K562 (cell line): ENCODE results near the gene C16orf92. TPM values are rescaled to one million over a fixed set of nuclear protein-coding genes. Genes with fewer than 3 reads are reported as not detected.
A peak's percentile ranks its signal among the peaks of the same experiment; 100 is the strongest.

Source experiments
- ATAC-seq: fragments of 200-7000 bp; cut with Tn5 transposase; 3 replicates; pipeline ENCODE4 v1.9.1; 2020; ENCODE audit warnings: moderate library complexity
- BruUV-seq: library from RNA; stranded (reverse); fragments of 400-500 nt; replicated peaks from 2 replicates; lab custom pipeline; 2021; lab: Mats Ljungman, UMichigan
- CTCF ChIA-PET: fragments of 300-600 bp; formaldehyde crosslinking; extraction: SDS; loops from one replicate; lab custom pipeline; 2021; ENCODE audit warnings: low intra/inter-chr PET ratio; lab: Yijun Ruan, JAX
- POLR2A ChIA-PET: fragments of 300-600, 350-650 bp; sonication (Branson Sonifier 250); formaldehyde crosslinking; extraction: SDS; loops from one replicate; lab custom pipeline; 2021; ENCODE audit warnings: antibody characterized with exemption, inconsistent platforms; lab: Yijun Ruan, JAX
- DNase-seq, 4 experiments: peaks; one replicate each; pipeline versions ENCODE4 v3.0.0 to v3.0.0-alpha.2; 2011 to 2018; ENCODE audit warnings: low spot score in 3 of 4, mixed read lengths in 3 of 4; ENCODE audit errors: extremely low read depth in 1 of 4
- FAIRE-seq: peaks from 2 replicates; lab custom pipeline; 2011; peaks lifted over from hg19 to GRCh38; lab: Jason Lieb, UNC
- H2AFZ ChIP-seq: 2 replicates; pipeline ENCODE4 v1.6.0; 2011; ENCODE audit warnings: low read depth, low read length, control low read depth, inconsistent platforms
- H3K27ac ChIP-seq: fragments of 200-600 bp; 3 replicates; pipeline ENCODE4 v1.8.0; 2011; ENCODE audit warnings: low read depth, mild to moderate bottlenecking, control low read depth, inconsistent platforms, low read length, moderate library complexity, mixed read lengths; ENCODE audit errors: extremely low read depth
- H3K27me3 ChIP-seq, 2 experiments: fragments of 300-600 bp in 1 of 2; 2 replicates in 1 of 2; 3 replicates in 1 of 2; pipeline versions ENCODE4 v1.6.0 to v1.8.0; 2011; ENCODE audit warnings: inconsistent platforms in 2 of 2, low read length in 2 of 2, mild to moderate bottlenecking in 1 of 2, mixed read lengths in 1 of 2, moderate library complexity in 1 of 2; ENCODE audit not compliant: control insufficient read depth in 2 of 2, insufficient read depth in 2 of 2
- H3K36me3 ChIP-seq: fragments of 300-600 bp; 3 replicates; pipeline ENCODE4 v1.8.0; 2011; ENCODE audit warnings: mild to moderate bottlenecking, low read length, inconsistent platforms; ENCODE audit not compliant: control insufficient read depth, insufficient read depth
- H3K4me1 ChIP-seq, 2 experiments: fragments of 200-600 bp in 1 of 2; replicated peaks in 1 of 2; 2 replicates in 1 of 2; 3 replicates in 1 of 2; pipeline versions ENCODE4 v1.5.1 to v1.8.0; 2011; ENCODE audit warnings: inconsistent platforms in 2 of 2, low read length in 2 of 2, mild to moderate bottlenecking in 1 of 2, mixed read lengths in 1 of 2, moderate library complexity in 1 of 2; ENCODE audit not compliant: control insufficient read depth in 2 of 2, insufficient read depth in 2 of 2
- H3K4me2 ChIP-seq: 2 replicates; pipeline ENCODE4 v1.6.1; 2011; ENCODE audit warnings: low read length, control low read depth, inconsistent platforms, mixed read lengths; ENCODE audit not compliant: insufficient read depth
- H3K4me3 ChIP-seq: fragments of 200-600 bp; sonication (generic), shearing (Covaris generic); 2 replicates; pipeline ENCODE4 v1.5.1; 2016; ENCODE audit warnings: control low read depth, inconsistent platforms
- H3K79me2 ChIP-seq: fragments of 200-600 bp; 3 replicates; pipeline ENCODE4 v1.8.0; 2011; ENCODE audit warnings: low read length, inconsistent platforms; ENCODE audit not compliant: control insufficient read depth, insufficient read depth
- H3K9ac ChIP-seq, 2 experiments: 2 replicates each; pipeline versions ENCODE4 v1.6.0 to v1.6.1; 2011; ENCODE audit warnings: low read depth in 2 of 2, low read length in 2 of 2, control low read depth in 1 of 2, inconsistent platforms in 1 of 2, mild to moderate bottlenecking in 1 of 2, mixed read lengths in 1 of 2; ENCODE audit not compliant: insufficient read depth in 1 of 2
- H3K9me1 ChIP-seq: one replicate; pipeline ENCODE4 v1.6.0; 2011; ENCODE audit warnings: inconsistent platforms, mild to moderate bottlenecking, low read length, moderate library complexity; ENCODE audit not compliant: control insufficient read depth, insufficient read depth
- H3K9me3 ChIP-seq: replicated peaks from 2 replicates; pipeline ENCODE4 v1.5.1; 2011; ENCODE audit warnings: low read depth, low read length, inconsistent platforms; ENCODE audit not compliant: control insufficient read depth, insufficient read depth
- H4K20me1 ChIP-seq: replicated peaks from 2 replicates; pipeline ENCODE4 v1.6.1; 2011; ENCODE audit warnings: low read length, inconsistent platforms, mixed read lengths; ENCODE audit not compliant: control insufficient read depth, insufficient read depth
- DLX4 ChIP-seq: fragments of 250-450 bp; sonication (Bioruptor Pico); IDR thresholded peaks from 2 replicates; pipeline ENCODE4 v1.6.1; 2021; ENCODE audit warnings: mild to moderate bottlenecking
- FOXM1 ChIP-seq, 2 experiments: fragments of 450-650 bp in 1 of 2; sonication (generic) in 1 of 2; formaldehyde crosslinking in 1 of 2; IDR thresholded peaks; 2 replicates each; pipeline versions ENCODE4 v1.6.1 to v1.9.0; 2017 to 2022; ENCODE audit warnings: low read depth in 2 of 2, mild to moderate bottlenecking in 2 of 2, missing genetic modification reagents in 1 of 2, moderate library complexity in 1 of 2
- GTF2A2 ChIP-seq: IDR thresholded peaks from 2 replicates; pipeline ENCODE4 v1.6.1; 2016; ENCODE audit warnings: mild to moderate bottlenecking, missing genetic modification characterization, missing compliant biosample characterization
- LCOR ChIP-seq: sonication (generic); formaldehyde crosslinking; IDR thresholded peaks from 2 replicates; pipeline ENCODE4 v1.8.0; 2022; ENCODE audit warnings: mild to moderate bottlenecking, missing genetic modification reagents
- NFIX ChIP-seq: fragments of 250-450 bp; sonication (Bioruptor Pico); IDR thresholded peaks from 2 replicates; pipeline ENCODE4 v1.4.0; 2020; ENCODE audit warnings: low read depth, mild to moderate bottlenecking, moderate library complexity
- ZNF232 ChIP-seq: sonication (generic); formaldehyde crosslinking; IDR thresholded peaks from 2 replicates; pipeline ENCODE4 v1.8.0; 2022; ENCODE audit warnings: mild to moderate bottlenecking, missing genetic modification reagents
- ZSCAN32 ChIP-seq: fragments of 450-650 bp; formaldehyde crosslinking; IDR thresholded peaks from 2 replicates; pipeline ENCODE4 v1.4.0; 2020; ENCODE audit warnings: mild to moderate bottlenecking, moderate library complexity
- WGBS: fragments of 100-300 bp; shearing (Covaris generic); methylation state at CpG from one replicate; pipeline ENCODE4 v1.1.6; 2016; ENCODE audit warnings: low coverage, mixed read lengths; ENCODE audit not compliant: insufficient coverage; ENCODE audit errors: missing lambda C conversion rate; 5-methylcytosine and 5-hydroxymethylcytosine counted together
- in situ Hi-C: fragments of 300-500 bp; cut with MboI; formaldehyde crosslinking; loops from 4 replicates; pipeline ENCODE4 v1.15.0; 2018; ENCODE audit warnings: inconsistent platforms, mixed read lengths
- intact Hi-C: fragments of 100-400 bp; cut with micrococcal nuclease; formaldehyde crosslinking; loops from 2 replicates; pipeline ENCODE4 v1.14.2; 2022
- polyA plus RNA-seq, 8 experiments: library from polyadenylated mRNA; depleted of rRNA in 4 of 8; stranded (reverse) in 5 of 8; unstranded in 3 of 8; fragments of >200 nt; fragmentation: Nextera tagmentation in 2 of 8; fragmentation: Illumina TruSeq in 1 of 8; extraction: Ambion mirVana in 2 of 8; extraction: Trizol in 1 of 8; gene quantifications; 2 replicates each; pipeline versions ENCODE4 v1.2.1 to v1.2.3, GENCODE V29; 2011 to 2014; ENCODE audit warnings: inconsistent platforms in 1 of 8, missing spikeins in 1 of 8
- total RNA-seq, 7 experiments: library from RNA; depleted of rRNA in 6 of 7; stranded (reverse); fragments of >200 nt in 6 of 7; fragmentation: Illumina TruSeq in 2 of 7; extraction: Trizol in 2 of 7; gene quantifications; 2 replicates each; pipeline versions ENCODE4 v1.2.1 to v1.2.3, GENCODE V29; 2011 to 2021; ENCODE audit warnings: low replicate concordance in 1 of 7
- TF ChIP-seq, protein P1 (sequence below): fragments of 250-450 bp; sonication (Bioruptor Pico); IDR thresholded peaks from 2 replicates; pipeline ENCODE4 v1.5.0; 2022; ENCODE audit warnings: mild to moderate bottlenecking
- TF ChIP-seq, protein P2 (sequence below), 2 experiments: fragments of 450-650 bp; formaldehyde crosslinking in 1 of 2; IDR thresholded peaks; 2 replicates each; pipeline versions ENCODE4 v1.4.0 to v1.6.1; 2014 to 2020; ENCODE audit warnings: mild to moderate bottlenecking in 2 of 2, borderline replicate concordance in 1 of 2, low read depth in 1 of 2

The C16orf92 gene
- total and polyA plus RNA-seq, 9 of the 15 experiments (the other 6 are each of a cell fraction or from before 2014, with no cell fraction given), result not detected

GRCh38 chr16:30005341-30006094 is 17.5 kb upstream of the C16orf92 start:
- intact Hi-C loops, result loop anchor here (5.0 kb wide), 1 partner anchor 143 kb away; the partner anchor contains the start of gene CDIPT
- peaks cover 12% of the 10 kb centered on the region; the same call in 1 of the 3 replicates for H3K36me3 ChIP-seq
- H3K4me3 ChIP-seq, result no peak overlapping the region
- no peak overlapping the region for H3K9ac ChIP-seq
- no peak overlapping the region for H3K27ac ChIP-seq
- peak; percentile 87 for ATAC-seq
- H3K27me3 ChIP-seq, result peaks cover 0 to 9% of the 10 kb centered on the region in 2 experiments; a peak in 3 of 5 replicates
- H3K4me1 ChIP-seq, result peaks cover 0 to 68% of the 10 kb centered on the region in 2 experiments; a peak in 2 of 5 replicates
- DNase-seq, result peak; percentile 61 to 83 (median 74)
- no peak overlapping the region for H3K4me2 ChIP-seq
- H3K9me1 ChIP-seq, result no peaks in the 10 kb centered on the region
- CTCF ChIA-PET, result interaction anchor here (0.5 to 1.1 kb wide), 3 partner anchors 142 to 312 kb away, joined by 3 to 5 read pairs (median 4); partner anchors contain the start of gene CDIPT
- H3K9me3 ChIP-seq, result no peaks in the 10 kb centered on the region
- POLR2A ChIA-PET, result interaction anchor here (1.0 to 1.1 kb wide), 3 partner anchors 12 to 143 kb away, joined by 3 to 6 read pairs (median 5); partner anchors contain the start of gene CDIPT
- H2AFZ ChIP-seq, result no peak overlapping the region
- FAIRE-seq, result peak; percentile 79
- H3K79me2 ChIP-seq, result no peaks in the 10 kb centered on the region
- H4K20me1 ChIP-seq, result peaks cover 5% of the 10 kb centered on the region; the same call in 1 of the 2 replicates
- in situ Hi-C loops, result no loop called here
- no TSS peak for BruUV-seq
- 71% methylated on average over 27 of the region's 35 CpGs for WGBS
- TF ChIP-seq ZNF232 (CRISPR knock-in tag) (no peak), GTF2A2 (tag) (no peak), LCOR (CRISPR knock-in tag) (no peak), FOXM1 (IDR thresholded peaks at IDR 0.05; ENCODE audit: low read depth) (no peak), FOXM1 (CRISPR knock-in tag; IDR thresholded peaks at IDR 0.05; ENCODE audit: low read depth) (no peak), NFIX (no peak), ZSCAN32 (CRISPR knock-in tag) (no peak), DLX4 (CRISPR knock-in tag) (no peak)
- TF ChIP-seq, protein P1, sequence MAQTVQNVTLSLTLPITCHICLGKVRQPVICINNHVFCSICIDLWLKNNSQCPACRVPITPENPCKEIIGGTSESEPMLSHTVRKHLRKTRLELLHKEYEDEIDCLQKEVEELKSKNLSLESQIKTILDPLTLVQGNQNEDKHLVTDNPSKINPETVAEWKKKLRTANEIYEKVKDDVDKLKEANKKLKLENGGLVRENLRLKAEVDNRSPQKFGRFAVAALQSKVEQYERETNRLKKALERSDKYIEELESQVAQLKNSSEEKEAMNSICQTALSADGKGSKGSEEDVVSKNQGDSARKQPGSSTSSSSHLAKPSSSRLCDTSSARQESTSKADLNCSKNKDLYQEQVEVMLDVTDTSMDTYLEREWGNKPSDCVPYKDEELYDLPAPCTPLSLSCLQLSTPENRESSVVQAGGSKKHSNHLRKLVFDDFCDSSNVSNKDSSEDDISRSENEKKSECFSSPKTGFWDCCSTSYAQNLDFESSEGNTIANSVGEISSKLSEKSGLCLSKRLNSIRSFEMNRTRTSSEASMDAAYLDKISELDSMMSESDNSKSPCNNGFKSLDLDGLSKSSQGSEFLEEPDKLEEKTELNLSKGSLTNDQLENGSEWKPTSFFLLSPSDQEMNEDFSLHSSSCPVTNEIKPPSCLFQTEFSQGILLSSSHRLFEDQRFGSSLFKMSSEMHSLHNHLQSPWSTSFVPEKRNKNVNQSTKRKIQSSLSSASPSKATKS (CRISPR knock-in tag), result no peak
- TF ChIP-seq, protein P2, sequence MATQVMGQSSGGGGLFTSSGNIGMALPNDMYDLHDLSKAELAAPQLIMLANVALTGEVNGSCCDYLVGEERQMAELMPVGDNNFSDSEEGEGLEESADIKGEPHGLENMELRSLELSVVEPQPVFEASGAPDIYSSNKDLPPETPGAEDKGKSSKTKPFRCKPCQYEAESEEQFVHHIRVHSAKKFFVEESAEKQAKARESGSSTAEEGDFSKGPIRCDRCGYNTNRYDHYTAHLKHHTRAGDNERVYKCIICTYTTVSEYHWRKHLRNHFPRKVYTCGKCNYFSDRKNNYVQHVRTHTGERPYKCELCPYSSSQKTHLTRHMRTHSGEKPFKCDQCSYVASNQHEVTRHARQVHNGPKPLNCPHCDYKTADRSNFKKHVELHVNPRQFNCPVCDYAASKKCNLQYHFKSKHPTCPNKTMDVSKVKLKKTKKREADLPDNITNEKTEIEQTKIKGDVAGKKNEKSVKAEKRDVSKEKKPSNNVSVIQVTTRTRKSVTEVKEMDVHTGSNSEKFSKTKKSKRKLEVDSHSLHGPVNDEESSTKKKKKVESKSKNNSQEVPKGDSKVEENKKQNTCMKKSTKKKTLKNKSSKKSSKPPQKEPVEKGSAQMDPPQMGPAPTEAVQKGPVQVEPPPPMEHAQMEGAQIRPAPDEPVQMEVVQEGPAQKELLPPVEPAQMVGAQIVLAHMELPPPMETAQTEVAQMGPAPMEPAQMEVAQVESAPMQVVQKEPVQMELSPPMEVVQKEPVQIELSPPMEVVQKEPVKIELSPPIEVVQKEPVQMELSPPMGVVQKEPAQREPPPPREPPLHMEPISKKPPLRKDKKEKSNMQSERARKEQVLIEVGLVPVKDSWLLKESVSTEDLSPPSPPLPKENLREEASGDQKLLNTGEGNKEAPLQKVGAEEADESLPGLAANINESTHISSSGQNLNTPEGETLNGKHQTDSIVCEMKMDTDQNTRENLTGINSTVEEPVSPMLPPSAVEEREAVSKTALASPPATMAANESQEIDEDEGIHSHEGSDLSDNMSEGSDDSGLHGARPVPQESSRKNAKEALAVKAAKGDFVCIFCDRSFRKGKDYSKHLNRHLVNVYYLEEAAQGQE (IDR thresholded peaks at IDR 0.05; ENCODE audit: borderline replicate concordance), result peak; percentile 72
- TF ChIP-seq, protein P2 (CRISPR knock-in tag; IDR thresholded peaks at IDR 0.05; ENCODE audit: low read depth), result no peak
